SIG-M5 (cell line): ENCODE data around the gene IFIT3.
"Not testable (repeated sequence)": the region's sequence is repeated elsewhere in the genome, so short reads cannot be mapped to it uniquely, and the experiment has no call there.

Source experiments
- DNase-seq: peaks from one replicate; lab custom pipeline; 2025; lab: John Stamatoyannopoulos, UW

The IFIT3 gene

DNA sequence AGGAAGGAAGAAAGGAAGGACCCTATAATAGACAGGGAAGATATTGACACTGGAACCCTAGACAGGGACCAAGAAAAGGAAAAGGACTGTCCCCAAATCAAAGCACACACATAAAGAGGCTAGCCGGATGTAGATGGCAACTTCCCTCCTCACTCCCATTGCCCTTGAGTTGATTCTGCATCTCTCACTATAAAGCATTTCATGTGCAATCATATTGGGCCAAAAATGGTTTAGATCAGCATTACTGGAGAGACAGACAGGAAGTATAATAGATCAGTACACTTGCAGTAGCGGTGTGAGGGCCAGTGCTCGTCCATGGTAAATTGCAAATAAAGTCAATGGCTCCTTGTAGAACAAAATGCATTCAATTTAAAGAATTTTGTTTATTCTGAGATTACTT, 8.4 kb downstream of the IFIT3 start:
- no peak for DNase-seq

DNA sequence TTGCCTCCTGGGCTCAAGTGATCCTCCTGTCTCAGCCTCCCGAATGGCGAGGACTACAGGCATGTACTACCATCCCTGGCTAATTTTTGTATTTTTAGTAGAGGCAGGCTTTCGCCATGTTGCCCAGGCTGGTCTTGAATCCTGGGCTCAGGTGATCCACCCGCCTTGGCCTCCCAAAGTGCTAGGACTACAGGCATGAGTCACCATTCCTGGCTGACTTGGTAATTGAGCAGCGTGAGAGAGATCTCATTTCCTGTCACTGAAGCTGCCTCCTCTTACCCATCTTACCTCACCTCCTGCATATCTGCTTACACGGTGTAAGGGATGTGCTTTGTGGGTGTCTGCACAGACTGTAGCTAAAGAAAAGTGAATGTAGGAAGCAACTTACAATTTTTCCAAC, 9.7 kb downstream of the IFIT3 start:
- DNase-seq: no peak

DNA sequence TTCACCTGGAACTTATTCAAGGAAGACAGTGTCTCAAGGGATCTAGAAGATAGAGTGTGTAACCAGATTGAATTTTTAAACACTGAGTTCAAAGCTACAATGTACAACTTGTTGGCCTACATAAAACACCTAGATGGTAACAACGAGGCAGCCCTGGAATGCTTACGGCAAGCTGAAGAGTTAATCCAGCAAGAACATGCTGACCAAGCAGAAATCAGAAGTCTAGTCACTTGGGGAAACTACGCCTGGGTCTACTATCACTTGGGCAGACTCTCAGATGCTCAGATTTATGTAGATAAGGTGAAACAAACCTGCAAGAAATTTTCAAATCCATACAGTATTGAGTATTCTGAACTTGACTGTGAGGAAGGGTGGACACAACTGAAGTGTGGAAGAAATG, 10.9 kb downstream of the IFIT3 start:
- no peak for DNase-seq

DNA sequence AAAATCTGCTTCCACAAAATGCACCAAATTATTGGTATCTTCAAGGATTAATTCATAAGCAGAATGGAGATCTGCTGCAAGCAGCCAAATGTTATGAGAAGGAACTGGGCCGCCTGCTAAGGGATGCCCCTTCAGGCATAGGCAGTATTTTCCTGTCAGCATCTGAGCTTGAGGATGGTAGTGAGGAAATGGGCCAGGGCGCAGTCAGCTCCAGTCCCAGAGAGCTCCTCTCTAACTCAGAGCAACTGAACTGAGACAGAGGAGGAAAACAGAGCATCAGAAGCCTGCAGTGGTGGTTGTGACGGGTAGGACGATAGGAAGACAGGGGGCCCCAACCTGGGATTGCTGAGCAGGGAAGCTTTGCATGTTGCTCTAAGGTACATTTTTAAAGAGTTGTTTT, 12.1 kb downstream of the IFIT3 start:
- DNase-seq: no peak

DNA sequence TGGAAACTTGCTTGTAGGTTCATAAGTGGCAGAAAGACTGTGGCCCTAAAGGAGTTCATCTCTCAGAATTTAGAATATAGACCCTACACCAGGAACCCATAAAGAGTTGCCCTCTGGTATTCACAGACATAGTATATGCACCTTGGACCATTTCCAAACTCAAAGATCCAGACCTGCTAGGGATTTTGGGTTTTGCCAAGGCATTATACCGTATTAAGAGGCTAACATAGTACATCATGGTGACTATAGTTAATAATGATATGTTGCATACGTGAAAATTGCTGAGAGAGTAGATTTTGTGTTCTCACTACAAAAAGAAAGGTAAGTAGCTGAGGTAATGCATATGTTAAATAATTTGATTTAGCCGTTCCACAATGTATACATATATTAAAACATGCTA, 13.9 kb downstream of the IFIT3 start:
- DNase-seq: no peak

DNA sequence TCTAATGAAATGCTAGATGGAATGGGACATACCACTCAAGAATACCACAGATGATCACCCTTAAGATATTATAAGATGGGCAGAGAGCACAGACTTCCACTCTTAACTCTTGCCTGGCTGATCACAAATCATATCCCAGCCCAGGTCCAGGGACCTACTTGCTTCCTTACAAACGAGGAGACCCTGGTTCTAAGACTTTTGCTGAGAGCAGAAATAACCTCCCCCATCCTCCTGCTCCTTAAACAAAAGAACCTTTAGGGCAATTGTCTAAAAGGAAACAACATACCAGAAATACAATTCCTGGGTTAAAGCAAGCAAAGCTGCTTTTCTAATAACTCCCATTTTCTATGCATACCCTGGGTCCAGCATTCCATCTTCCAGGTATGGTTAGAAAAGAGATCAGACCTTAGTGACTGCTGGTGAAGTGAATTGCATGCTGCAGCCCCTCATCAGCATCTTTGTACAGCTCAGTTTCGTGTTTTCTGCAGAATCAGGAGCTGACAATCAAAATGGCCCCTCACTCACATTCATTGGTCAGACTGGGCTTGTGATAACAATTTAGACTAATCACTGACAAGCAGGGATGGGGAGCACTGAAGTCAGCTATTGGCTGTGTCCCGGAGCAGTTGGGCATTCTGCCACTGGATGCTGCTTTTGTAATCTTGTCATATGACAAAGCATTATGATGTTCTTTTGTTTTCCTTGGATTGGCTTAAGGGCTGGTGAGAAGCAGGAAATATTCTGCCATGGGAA, 14.6 kb downstream of the IFIT3 start:
- no peak for DNase-seq

DNA sequence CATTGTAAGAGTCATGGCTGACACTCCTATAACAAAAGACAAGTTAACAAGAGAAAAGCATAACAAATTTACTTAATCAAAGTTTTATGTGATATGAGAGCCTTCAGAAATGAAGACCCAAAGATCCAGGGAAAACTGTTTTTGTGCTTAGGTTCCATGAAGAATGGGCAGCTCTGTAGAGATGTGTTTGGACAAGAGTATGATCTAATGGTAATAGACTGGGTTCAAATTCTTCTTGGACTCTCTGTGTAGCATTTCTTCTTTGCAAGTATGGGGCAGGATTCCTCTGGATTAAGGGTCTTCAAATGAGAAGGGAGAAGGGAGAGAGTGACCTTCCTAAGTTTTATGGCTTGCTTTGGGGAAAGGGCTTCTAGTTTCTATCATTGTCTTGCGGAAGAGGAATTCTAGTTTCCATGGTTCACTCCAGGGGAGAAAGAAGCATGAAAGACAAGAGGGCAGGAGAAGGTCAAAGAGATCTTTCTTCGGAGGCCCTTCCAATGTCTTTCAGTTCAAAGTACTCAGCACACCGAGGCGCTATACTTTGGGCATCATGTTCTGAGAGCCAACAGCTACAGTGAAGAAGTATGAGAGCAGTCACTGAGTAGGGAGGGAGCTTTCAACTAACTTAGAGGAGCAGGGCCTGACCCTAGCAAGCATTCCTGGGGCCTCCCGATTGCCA, 15.4 kb downstream of the IFIT3 start:
- DNase-seq: no peak

DNA sequence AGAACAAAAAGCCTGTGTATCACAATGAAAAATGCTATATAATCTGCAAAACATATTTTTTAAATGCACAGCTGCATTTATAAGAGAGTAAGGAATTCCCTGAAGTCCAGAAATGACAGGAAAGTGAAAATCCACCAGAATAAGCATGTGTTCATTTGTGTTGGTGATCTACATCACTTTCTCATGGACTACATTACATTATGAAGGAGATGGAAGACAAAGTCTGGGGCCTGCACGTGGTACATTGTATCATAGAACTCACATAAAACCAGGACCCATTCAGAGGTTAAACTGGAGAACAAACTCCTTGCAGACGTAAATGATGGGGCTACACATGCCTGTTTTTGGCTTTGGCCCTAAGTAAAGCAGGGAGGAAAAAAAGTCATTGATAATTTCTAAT, 16.4 kb downstream of the IFIT3 start:
- no peak for DNase-seq

DNA sequence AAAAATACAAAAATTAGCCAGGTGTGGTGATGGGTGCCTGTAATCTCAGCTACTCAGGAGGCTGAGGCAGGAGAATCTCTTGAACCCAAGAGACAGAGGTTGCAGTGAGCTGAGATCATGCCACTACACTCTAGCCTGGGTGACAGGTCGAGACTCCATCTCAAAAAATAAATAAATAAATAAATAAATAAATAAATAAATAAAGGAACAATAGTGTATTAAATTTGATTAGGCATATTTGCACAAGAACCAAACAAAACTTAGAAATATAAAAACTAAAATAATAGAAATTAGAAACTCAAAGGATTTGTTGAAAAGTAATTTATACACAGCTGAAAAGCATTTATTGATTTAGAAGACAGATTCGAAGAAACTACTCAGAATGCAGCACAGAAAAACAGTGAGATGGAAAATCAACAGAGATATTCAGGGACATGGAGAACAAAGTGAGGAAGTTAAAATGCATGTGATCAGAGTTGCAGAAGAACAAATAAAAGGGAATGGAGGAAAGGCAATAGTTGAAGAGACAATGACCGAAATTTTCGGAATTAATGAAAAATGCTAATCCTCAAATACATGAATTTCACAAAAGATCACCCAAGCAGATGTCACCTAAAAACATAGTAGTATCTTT, 17.7 kb downstream of the IFIT3 start:
- no peak for DNase-seq

DNA sequence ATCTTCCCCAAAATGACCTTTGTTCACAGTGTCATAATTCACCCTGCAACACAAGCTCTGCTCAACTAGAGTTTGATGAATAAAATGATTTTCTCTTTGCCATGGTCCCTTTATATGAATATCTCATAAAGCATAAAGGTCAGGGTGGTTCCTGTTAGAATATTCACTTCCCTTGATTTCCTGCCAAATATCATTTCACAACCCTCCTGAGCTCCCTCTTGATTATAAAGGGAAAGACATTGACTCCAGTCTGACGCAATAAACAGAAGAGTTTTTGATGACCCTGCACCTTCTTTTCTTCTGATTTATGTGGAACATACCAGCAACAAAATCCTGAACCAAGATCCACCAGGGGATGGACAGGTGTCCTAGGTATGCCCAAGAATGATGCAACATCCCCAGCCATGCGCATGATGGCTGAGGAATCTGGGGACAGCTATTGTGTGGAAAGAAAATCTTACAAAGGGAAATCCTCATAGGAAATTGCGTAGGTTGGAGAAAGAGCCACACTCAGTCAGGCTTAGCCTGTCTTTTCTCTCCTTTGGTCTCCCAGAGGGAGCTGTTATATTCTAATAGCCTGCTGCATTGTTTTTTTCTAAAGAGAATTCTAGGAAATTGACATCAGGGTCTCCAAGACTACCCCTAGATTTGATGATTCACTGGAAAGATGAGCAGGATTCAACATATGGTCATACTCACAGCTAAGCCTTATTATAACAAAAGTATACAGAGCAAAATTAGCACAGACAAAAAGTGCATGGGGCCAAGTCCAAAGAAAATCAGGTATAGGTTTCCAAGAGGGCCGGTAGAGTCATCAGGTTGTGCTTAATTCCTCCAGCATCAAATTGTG, 18.8 kb downstream of the IFIT3 start:
- DNase-seq: no peak

DNA sequence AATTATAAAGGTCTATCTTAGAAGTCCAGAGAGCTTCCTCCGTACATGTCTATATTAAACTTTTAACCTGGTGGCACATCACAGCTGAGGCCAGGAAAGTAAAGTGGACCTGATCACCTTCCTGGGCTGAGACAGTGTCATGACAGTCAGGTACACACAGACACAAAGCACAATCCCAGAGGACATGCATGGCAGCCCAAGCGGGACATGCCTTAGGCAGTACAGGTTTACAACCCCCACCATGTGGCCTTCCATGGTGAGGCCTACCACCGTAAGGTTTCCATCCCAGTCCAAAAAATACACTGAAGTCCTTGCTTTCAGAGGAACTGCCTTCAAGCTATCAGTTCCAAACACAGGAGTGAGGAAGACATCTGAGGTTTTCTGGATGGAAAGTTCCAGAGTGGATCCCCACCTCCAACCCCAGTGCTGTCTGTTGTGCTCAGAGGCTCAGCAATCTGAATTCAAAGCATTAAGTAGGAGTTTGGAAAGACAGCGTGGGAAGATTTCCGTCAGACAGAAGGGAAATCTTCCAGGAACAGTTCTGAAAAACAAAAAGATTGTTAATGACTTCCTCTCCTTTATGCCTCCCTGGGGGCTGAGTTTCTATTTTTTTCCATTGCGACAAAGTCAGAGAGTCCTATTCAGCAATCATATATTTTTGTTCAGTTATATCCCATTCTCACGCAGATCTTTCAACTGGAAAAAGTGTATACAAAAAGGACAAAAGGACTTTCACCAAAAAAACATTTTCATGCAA, 20.1 kb downstream of the IFIT3 start:
- no peak for DNase-seq

DNA sequence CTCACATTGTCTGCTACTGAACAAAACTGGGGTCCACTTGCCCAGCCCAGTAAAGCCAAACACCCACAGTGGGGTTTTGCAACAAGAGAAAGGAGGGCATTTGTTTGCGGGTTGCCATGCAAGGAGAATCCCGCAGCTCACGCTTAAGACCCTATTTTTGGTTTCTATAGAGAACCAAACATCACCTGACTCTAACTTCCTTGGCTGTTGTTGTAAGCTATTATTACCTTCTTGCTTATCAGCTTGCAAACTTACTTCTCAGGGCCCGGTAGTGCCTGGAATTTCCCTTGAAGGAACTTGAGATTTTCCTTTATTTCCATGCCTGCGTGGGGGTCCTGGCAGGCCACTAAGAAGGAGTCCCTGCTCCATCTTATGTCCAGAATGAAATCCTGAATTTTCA, 20.7 kb downstream of the IFIT3 start:
- DNase-seq: no peak

DNA sequence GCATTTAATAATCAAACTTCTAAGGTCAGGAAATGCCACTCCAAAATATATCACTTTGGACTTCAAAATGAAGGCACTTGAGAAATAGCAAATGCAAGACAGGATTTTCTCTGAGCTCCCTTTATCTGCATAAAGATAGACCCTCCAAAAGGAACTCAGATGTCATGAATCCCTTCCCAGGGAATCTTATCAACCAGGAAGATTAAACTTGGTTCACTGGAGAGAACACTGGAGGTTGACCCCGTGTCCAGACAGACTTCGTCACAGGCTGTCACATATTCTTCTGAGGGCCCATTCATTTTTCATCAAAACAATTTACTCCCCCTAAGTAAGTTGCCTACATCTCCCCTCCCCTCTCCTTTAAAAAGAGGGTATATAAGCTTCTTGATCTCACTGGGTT, 21.2 kb downstream of the IFIT3 start:
- no peak for DNase-seq

DNA sequence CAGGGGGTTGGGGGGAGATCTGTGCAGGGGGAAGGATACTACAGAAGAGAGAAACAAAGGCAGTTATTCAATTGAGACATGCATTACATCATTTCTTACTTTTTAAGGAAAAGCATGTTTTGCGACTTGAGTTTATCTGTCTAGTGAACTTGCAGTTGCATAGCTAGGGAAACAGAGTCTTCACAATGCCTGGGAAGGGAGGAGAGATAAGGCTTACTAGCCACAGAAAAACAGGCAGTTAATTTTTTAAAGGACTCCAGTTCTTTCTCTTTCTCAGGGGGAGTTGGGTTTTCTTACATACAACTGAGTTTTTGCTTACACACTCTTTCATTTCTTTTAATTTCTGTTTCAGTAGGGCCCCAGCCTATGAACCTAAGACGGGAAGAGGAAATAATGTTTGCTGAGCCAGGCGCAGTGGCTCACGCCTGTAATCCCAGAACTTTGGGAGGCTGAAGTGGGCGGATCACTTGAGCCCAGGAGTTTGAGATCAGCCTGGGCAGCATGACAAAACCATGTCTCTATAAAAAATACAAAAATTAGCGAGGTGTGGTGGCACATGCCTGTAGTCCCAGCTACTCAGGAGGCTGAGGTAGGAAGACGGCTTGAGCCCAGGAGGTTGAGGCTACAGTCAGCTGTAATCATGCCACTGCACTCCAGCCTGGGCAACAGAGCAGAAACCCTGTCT, 23.0 kb downstream of the IFIT3 start:
- DNase-seq: not testable (repeated sequence)

DNA sequence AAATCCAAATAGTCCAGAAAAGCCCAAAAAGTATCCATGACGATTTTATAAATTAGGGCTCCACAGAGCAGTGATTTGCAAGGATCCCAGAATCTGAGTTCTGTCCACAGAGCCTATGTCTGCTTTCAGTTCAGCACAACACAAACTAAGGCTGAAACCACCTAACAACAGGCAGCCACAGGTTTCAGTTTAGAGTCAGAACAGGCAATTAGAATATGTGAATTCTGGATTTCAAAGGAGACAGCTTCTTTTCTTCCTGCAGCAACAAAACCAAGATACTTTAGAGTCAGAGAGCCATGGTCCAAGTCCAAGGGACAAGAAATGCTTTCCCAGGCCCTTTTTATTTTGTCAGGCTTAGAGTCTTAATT, 23.6 kb downstream of the IFIT3 start:
- no peak for DNase-seq

DNA sequence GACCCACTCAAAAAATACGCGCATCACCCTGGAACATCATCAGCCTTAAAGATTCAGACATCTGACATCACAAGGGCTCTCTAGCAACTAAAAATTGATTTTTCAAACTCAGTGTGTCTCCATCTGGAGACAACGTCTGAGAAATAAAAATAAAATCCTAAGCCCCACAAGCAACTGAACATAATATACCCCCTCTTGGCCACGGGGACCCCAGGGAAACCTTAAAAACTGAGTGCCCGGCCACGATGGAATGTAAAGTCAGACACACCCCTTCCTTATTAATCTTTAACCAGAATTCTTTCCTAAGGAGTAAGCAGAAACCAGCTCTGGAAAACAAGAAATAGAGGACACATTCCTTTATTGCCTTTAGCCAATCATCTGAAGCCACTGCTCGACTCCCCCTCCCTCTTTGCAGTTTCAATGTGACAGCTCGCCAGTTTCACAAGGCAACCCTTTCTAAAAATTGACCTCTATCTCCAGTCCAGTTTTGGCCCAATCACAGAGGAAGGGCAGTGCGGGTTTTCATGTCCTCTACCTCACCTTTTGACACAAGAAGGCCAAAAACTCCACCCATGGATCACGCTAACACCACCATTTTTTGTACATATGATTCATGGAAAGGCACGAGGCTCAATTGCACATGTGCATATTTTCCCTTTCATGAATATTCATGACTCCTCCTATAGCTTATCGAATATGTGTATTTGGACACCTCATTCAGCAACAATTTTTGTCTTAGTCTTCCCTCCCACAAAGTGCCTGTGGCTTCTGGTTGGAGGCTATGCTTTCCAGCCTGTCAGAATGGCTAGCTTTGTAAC, 24.2 kb downstream of the IFIT3 start:
- DNase-seq: no peak

DNA sequence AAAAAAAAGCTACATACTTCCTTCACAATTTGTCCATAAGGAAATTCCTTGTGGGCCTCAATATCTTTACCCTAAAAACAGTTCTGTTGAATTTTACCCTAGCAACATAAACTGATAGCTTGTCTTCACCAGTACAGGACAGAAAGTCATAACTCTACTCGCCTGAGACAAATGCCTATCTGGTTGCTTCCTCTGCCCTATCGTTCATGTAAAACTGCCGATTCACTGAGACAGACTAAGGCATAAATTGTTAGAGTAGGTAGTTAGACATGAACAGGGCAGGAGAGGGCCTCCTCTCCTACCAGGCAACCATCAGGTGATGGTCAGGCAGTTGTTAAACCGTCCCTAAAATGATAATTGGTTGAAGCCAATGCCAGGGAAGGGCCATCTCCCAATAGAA, 25.0 kb downstream of the IFIT3 start:
- DNase-seq: no peak

DNA sequence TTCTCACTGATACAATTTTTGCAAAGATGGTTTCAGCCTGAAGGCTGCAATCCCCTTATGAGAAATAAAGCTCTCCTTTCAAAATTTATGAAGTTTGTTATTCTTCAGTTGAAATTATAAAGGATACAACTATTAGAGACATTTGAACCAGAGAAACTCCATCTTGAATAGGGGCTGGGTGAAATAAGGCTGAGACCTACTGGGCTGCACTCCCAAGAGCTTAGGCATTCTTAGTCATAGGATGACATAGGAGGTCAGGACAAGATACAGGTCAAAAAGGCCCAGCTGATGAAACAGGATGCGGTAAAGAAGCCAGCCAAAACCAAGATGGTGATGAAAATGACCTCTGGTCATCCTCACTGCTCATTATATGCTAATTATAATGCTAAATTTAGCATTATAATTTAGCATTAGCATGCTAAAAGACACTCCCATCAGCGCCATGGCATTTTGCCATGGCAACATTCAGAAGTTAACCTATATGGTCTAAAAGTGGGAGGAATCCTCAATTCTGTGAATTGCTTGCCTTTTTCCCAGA, 27.7 kb downstream of the IFIT3 start:
- DNase-seq: no peak

DNA sequence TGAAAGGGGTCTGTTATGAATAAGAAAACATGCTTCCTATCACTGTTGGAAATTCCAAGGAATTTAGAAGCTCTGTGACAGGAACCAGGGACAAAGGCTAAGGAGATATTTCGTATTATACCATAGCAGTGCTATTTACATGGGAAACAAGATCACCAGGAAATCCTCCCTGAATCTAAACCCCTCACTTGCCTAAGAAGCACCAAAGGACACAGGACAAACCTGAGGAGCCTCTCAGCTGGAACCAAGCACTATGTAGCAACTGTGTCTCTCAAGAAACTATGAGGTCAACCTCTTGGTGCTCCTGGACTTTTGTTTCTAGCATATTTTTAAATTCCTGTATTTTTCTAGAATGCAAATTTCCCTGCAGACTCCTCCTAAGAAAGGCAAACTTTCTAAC, 29.3 kb downstream of the IFIT3 start:
- no peak for DNase-seq

DNA sequence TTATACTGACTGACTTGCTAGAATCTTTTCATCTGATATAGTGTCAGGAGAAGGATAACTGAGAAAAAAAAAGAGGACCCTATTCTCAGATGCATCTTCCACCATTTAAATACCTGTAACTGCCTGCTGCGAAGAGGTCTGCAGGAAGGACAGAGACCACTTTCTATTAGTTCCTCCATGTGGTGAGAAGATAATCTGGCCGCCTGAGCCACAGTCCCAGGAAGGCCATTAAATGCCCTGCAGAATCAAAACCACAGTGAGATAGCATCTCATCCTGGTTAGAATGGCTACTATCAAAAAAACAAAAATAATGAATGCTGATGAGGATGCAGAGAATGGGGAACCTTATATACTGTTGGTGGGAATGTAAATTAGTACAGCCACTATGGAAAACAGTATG, 30.2 kb downstream of the IFIT3 start:
- no peak for DNase-seq
